Fibroblast of the aortic adventitia (primary cell): ENCODE results near the gene ANKRD10. TPM values are rescaled to one million over a fixed set of nuclear protein-coding genes. Genes with fewer than 3 reads are reported as not detected.

ENCODE experiments used
- DNase-seq: peaks from one replicate; pipeline ENCODE4 v3.0.0-alpha.2; 2010; ENCODE audit warnings: low read depth
- H3K4me3 ChIP-seq: 2 replicates; pipeline ENCODE4 v1.5.1; 2011; ENCODE audit warnings: low read depth, mild to moderate bottlenecking, control low read depth, low read length, moderate library complexity
- total RNA-seq: library from RNA; depleted of rRNA; stranded (reverse); fragments of >200 nt; gene quantifications from 2 replicates; pipeline ENCODE4 v1.2.3, GENCODE V29; 2012; ENCODE audit warnings: low replicate concordance
- TF ChIP-seq, protein P1 (sequence below): IDR thresholded peaks from 2 replicates; pipeline ENCODE4 v1.5.1; 2011; ENCODE audit warnings: mild to moderate bottlenecking, low read length, control low read depth, inconsistent platforms; ENCODE audit not compliant: insufficient read depth

The ANKRD10 gene
- total RNA-seq, 1 donor, result 76.5 TPM

DNA sequence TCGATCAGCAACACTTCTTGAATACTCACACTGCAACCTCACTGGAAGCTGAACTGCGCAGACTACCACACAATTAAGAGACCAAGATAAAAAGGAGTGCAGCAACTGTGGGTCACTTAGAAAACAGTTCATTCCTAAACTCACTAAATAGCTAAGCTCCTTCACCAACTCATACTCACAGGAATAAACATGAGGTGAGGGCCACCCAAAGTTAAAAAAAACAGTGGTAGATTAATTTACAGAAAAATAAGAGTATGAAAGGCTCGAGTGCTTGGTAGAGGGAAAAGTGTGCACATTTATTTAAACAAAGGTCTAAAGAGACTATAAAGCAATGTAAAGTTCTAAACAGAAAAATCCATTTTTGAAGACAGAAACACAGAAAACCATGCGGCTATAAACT is 7.6 kb downstream of the ANKRD10 start:
- TF ChIP-seq, protein P1, sequence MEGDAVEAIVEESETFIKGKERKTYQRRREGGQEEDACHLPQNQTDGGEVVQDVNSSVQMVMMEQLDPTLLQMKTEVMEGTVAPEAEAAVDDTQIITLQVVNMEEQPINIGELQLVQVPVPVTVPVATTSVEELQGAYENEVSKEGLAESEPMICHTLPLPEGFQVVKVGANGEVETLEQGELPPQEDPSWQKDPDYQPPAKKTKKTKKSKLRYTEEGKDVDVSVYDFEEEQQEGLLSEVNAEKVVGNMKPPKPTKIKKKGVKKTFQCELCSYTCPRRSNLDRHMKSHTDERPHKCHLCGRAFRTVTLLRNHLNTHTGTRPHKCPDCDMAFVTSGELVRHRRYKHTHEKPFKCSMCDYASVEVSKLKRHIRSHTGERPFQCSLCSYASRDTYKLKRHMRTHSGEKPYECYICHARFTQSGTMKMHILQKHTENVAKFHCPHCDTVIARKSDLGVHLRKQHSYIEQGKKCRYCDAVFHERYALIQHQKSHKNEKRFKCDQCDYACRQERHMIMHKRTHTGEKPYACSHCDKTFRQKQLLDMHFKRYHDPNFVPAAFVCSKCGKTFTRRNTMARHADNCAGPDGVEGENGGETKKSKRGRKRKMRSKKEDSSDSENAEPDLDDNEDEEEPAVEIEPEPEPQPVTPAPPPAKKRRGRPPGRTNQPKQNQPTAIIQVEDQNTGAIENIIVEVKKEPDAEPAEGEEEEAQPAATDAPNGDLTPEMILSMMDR, result no peak
- DNase-seq, result no peak
- no peak overlapping the region for H3K4me3 ChIP-seq

DNA sequence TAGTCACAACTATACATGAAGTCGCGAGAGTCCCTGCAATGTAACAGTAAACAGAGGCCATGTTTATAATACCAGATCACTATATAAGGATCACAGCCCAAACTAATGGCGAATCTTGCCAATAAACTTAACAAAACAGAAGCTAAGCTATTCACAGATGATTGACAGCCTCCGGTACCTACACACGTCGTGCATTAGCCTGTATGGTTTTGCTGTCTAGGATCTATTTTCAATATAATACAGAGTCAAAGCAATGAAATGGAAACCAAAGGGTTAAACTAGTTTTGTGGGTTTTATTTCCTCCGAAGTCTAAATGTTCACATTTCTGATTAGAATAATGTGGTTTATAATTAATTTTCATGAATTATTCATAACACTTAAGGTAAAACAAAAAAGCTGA is 10.1 kb downstream of the ANKRD10 start:
- TF ChIP-seq, protein P1, result no peak
- H3K4me3 ChIP-seq, result no peak overlapping the region
- no peak for DNase-seq

DNA sequence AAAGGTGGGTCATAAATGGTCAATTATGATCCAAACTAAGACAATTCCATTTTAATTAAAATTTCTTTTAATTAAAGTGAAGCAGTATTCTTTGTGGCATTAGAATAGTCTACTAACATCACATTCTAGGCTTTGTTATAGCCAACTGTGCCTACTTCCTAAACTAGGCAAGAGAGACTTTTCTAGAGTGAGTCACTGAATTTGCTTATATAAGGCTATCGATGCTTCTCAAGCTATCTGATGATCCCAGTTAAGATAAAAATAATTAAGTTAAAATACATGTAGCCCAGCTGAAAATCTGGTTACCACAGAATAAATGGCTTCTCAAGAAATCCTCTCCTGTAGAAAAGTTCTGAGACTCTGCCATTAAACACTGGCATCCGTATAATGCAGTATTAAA is 12.5 kb downstream of the ANKRD10 start:
- DNase-seq, result peak; percentile 28
- TF ChIP-seq, protein P1, result no peak
- H3K4me3 ChIP-seq, result no peak overlapping the region

DNA sequence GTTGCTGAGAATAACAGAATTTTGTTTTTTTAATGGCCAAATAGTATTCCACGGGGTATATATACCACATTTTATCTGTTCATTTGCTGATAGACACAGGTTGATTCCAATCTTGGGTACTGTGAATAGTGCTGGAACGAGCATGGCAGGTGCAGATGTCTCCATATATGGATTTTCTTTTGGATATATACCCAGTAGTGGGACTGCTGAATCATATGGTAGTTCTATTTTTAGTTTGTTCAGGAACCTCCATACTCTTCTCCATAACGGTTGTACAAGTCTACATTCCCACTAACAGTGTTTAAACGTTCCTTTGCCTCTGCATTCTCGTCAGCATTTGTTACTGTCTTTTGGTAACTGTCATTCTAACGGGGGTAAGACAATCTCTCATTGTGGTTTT is 17.3 kb downstream of the ANKRD10 start:
- DNase-seq, result no peak
- TF ChIP-seq, protein P1, result no peak
- no peak overlapping the region for H3K4me3 ChIP-seq

DNA sequence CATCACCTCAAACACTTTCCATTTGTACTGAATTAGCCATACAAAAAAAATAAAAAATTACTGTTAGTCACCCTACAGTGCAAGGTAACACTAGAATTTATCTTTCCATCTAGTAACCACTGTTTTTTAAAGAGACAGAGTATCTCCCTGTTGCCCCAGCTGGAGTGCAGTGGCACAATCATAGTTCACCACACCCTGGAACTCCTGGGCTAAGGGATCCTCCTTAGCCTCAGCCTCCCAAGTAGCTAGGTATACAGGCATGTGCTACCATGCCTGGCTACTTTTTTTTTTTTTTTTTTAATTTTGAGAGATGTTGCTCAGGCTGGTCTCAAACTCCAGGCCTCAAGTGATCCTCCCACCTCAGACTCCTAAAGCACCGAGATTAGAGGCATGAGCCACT is 17.9 kb downstream of the ANKRD10 start:
- TF ChIP-seq, protein P1, result no peak
- H3K4me3 ChIP-seq, result no peak overlapping the region
- no peak for DNase-seq

DNA sequence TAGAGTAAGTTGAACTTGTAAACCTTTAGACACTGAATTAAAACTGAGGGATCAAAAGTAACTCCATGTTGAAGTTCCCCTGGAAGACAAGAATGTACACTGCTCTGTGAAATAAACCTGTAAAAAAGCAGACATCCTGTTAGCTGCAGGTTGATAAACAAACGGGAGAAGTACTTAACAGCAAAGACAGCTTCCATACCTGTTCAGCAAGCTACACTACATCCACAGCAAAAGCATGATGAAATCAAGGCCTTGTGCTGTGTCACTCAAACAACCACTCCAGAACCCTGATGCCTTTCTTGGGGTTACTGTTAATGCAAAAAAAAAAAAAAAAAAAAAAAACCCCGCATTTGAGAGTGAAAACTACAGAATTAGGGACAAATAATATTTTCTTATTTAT is 20.8 kb downstream of the ANKRD10 start:
- no peak for DNase-seq
- H3K4me3 ChIP-seq, result no peak overlapping the region
- TF ChIP-seq, protein P1, result no peak

DNA sequence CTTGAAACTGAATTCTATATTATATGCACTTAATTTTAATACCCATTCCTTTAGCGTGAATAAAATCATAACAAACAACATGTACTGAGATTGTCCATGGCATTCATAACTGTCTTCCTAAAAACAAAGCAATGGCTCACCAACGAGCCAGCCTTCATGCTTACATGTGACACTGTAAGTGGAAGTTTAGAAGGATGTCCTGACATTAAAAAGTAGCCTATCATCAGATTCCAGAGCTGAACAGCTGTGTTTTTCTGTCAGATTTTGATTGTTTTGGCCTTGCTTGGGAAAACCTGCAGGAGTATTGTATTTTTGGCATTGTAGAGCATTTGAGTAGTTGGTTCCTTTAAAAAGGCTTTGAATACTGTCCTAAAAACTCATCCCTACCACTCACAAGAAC is 21.3 kb downstream of the ANKRD10 start:
- TF ChIP-seq, protein P1, result no peak
- no peak for DNase-seq

More for the DNA sequence above, 21.3 kb downstream of the ANKRD10 start:
- no peak overlapping the region for H3K4me3 ChIP-seq
